Neural progenitor cell (in vitro differentiated cells): Measurements from ENCODE around the gene LDLRAD4. TPM values are rescaled to one million over a fixed set of nuclear protein-coding genes. Genes with fewer than 3 reads are reported as not detected.
"Not testable (repeated sequence)": the region's sequence is repeated elsewhere in the genome, so short reads cannot be mapped to it uniquely, and the experiment has no call there.

Source experiments
- DNase-seq: peaks from one replicate; pipeline ENCODE4 v3.0.0-alpha.2; 2016; ENCODE audit warnings: low spot score
- H2AFZ ChIP-seq: fragments of 200-600 bp; sonication (generic); replicated peaks from 2 replicates; pipeline ENCODE4 v1.6.1; 2016; ENCODE audit warnings: antibody characterized with exemption
- H3F3A ChIP-seq: fragments of 200-600 bp; sonication (generic); 2 replicates; pipeline ENCODE4 v1.6.1; 2016; ENCODE audit warnings: antibody characterized with exemption, low read depth
- H3K27ac ChIP-seq: fragments of 200-600 bp; sonication (generic); 2 replicates; pipeline ENCODE4 v1.5.1; 2016; ENCODE audit warnings: mild to moderate bottlenecking
- H3K27me3 ChIP-seq: fragments of 200-600 bp; sonication (generic); 2 replicates; pipeline ENCODE4 v1.6.1; 2016; ENCODE audit warnings: mild to moderate bottlenecking, moderate library complexity
- H3K36me3 ChIP-seq: fragments of 200-600 bp; sonication (generic); 2 replicates; pipeline ENCODE4 v1.5.1; 2016
- H3K4me1 ChIP-seq: fragments of 200-600 bp; sonication (generic); 2 replicates; pipeline ENCODE4 v1.6.1; 2016; ENCODE audit warnings: mixed run types
- H3K4me2 ChIP-seq: fragments of 200-600 bp; sonication (generic); 2 replicates; pipeline ENCODE4 v1.6.1; 2016
- H3K4me3 ChIP-seq: fragments of 200-600 bp; sonication (generic); 2 replicates; pipeline ENCODE4 v1.5.1; 2016
- H3K79me2 ChIP-seq: fragments of 200-600 bp; sonication (generic); 2 replicates; pipeline ENCODE4 v1.6.1; 2016; ENCODE audit warnings: low read depth
- H3K9ac ChIP-seq: fragments of 200-600 bp; sonication (generic); 2 replicates; pipeline ENCODE4 v1.6.1; 2016
- H3K9me3 ChIP-seq: fragments of 200-600 bp; sonication (generic); 2 replicates; pipeline ENCODE4 v1.5.1; 2016; ENCODE audit warnings: low read depth
- H4K20me1 ChIP-seq: fragments of 200-600 bp; sonication (generic); 2 replicates; pipeline ENCODE4 v1.6.1; 2016; ENCODE audit warnings: low read depth
- H3K27ac Mint-ChIP-seq: 3 replicates; pipeline ENCODE4 v1.8.0; 2021; ENCODE audit warnings: mixed read lengths
- H3K27me3 Mint-ChIP-seq: 2 replicates; pipeline ENCODE4 v1.8.0; 2022; ENCODE audit warnings: low read depth, mild to moderate bottlenecking, inconsistent platforms, moderate library complexity, mixed read lengths; ENCODE audit not compliant: insufficient read depth
- H3K36me3 Mint-ChIP-seq: 3 replicates; pipeline ENCODE4 v1.8.0; 2021; ENCODE audit warnings: mixed read lengths
- H3K4me1 Mint-ChIP-seq: 3 replicates; pipeline ENCODE4 v1.8.0; 2021; ENCODE audit warnings: mixed read lengths
- H3K4me3 Mint-ChIP-seq: 3 replicates; pipeline ENCODE4 v1.8.0; 2021; ENCODE audit warnings: mild to moderate bottlenecking, moderate library complexity, mixed read lengths
- H3K9me3 Mint-ChIP-seq: 3 replicates; pipeline ENCODE4 v1.8.0; 2020; ENCODE audit warnings: mixed read lengths
- CTCF ChIP-seq: fragments of 200-600 bp; sonication (generic); IDR thresholded peaks from 2 replicates; pipeline ENCODE4 v1.5.1; 2017; ENCODE audit warnings: antibody characterized with exemption, mild to moderate bottlenecking
- EZH2 ChIP-seq: fragments of 200-600 bp; sonication (generic); IDR thresholded peaks from 2 replicates; pipeline ENCODE4 v1.6.1; 2017; ENCODE audit warnings: antibody characterized with exemption, mild to moderate bottlenecking, moderate library complexity
- EZH2phosphoT487 ChIP-seq: fragments of 200-600 bp; sonication (generic); IDR thresholded peaks from 2 replicates; pipeline ENCODE4 v1.6.1; 2017; ENCODE audit warnings: antibody characterized with exemption
- total RNA-seq: library from RNA; depleted of rRNA; stranded (reverse); fragments of >200 nt; gene quantifications from 2 replicates; pipeline ENCODE4 v1.2.3, GENCODE V29; 2015; ENCODE audit warnings: low replicate concordance

Gene LDLRAD4
- total RNA-seq, 1 donor from 2014 or later: 0.65 TPM

DNA sequence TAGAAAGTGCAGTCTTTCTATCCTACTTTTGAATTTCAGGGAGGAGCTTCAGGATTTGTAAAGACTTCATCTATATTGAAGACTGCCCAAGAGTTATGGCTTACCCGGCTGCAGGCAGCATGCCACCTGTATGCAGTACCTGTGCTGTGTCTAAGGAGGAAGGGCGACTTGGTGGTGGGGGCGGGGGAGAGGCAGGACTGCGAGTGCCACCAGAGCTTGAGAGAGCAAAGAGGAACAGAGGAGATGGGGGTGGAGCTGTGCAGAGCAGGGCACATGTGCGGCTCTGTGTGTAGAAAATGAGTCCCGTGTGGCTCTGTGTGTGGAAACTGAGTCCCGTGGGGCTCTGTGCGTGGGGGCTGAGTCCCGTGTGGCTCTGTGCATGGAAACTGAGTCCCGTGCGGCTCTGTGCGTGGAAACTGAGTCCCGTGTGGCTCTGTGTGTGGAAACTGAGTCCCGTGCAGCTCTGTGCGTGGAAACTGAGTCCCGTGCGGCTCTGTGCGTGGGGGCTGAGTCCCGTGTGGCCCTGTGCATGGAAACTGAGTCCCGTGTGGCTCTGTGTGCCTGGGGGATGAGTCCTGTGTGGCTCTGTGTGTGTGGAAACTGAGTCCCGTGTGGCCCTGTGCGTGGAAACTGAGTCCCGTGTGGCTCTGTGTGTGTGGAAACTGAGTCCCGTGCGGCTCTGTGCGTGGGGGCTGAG is 43.2 kb downstream of the LDLRAD4 start:
- Mint-ChIP-seq H3K4me3 (no peak overlapping the region), H3K9me3 (no peaks in the 10 kb centered on the region), H3K36me3 (no peaks in the 10 kb centered on the region), H3K27me3 (peaks cover 8% of the 10 kb centered on the region), H3K4me1 (peaks cover 29% of the 10 kb centered on the region), H3K27ac (peak overlapping the region; percentile 57)
- Histone ChIP-seq H3K36me3 (no peaks in the 10 kb centered on the region), H3K4me2 (no peak overlapping the region), H3K79me2 (no peaks in the 10 kb centered on the region), H3K4me3 (no peak overlapping the region), H4K20me1 (no peaks in the 10 kb centered on the region), H3K27ac (no peak overlapping the region), H3K27me3 (no peaks in the 10 kb centered on the region), H3K9ac (no peak overlapping the region), H2AFZ (no peak overlapping the region), H3K9me3 (no peaks in the 10 kb centered on the region), H3F3A (no peaks in the 10 kb centered on the region), H3K4me1 (peaks cover 2% of the 10 kb centered on the region)
- no peak for DNase-seq
- no peak for TF ChIP-seq EZH2
- no peak for TF ChIP-seq CTCF
- no peak for TF ChIP-seq EZH2phosphoT487

GRCh38 chr18:13262358-13262680 is 43.8 kb downstream of the LDLRAD4 start:
- H3K4me3 ChIP-seq, H3K36me3 ChIP-seq, H3K27me3 ChIP-seq, H3F3A ChIP-seq, H3K4me1 ChIP-seq, H3K9me3 ChIP-seq, H3K9me3 Mint-ChIP-seq, H3K9ac ChIP-seq, H3K79me2 ChIP-seq, H2AFZ ChIP-seq, H3K27ac Mint-ChIP-seq, H4K20me1 ChIP-seq, DNase-seq, H3K4me2 ChIP-seq, H3K27ac ChIP-seq, H3K4me3 Mint-ChIP-seq, H3K36me3 Mint-ChIP-seq: not testable (repeated sequence)
- H3K27me3 Mint-ChIP-seq: peaks cover 11% of the 10 kb centered on the region
- peaks cover 29% of the 10 kb centered on the region for H3K4me1 Mint-ChIP-seq

- no peaks in the 10 kb centered on the region for H3K36me3 Mint-ChIP-seq
- Histone ChIP-seq H3F3A (peaks cover 1% of the 10 kb centered on the region), H3K9ac (no peak overlapping the region), H3K27me3 (no peaks in the 10 kb centered on the region), H3K4me3 (no peak overlapping the region), H3K79me2 (no peaks in the 10 kb centered on the region), H3K36me3 (no peaks in the 10 kb centered on the region), H3K4me1 (peaks cover 7% of the 10 kb centered on the region), H2AFZ (no peak overlapping the region), H3K4me2 (no peak overlapping the region), H3K9me3 (no peaks in the 10 kb centered on the region), H4K20me1 (no peaks in the 10 kb centered on the region), H3K27ac (no peak overlapping the region)
- H3K9me3 Mint-ChIP-seq: no peaks in the 10 kb centered on the region
- H3K4me3 Mint-ChIP-seq: no peak overlapping the region
- no peak overlapping the region for H3K27ac Mint-ChIP-seq
- peaks cover 11% of the 10 kb centered on the region for H3K27me3 Mint-ChIP-seq
- TF ChIP-seq EZH2: no peak
- no peak for TF ChIP-seq CTCF
- TF ChIP-seq EZH2phosphoT487: no peak
- H3K4me1 Mint-ChIP-seq: peaks cover 33% of the 10 kb centered on the region
- DNase-seq: no peak
Measured at GRCh38 chr18:13262839-13263691, 44.5 kb downstream of the LDLRAD4 start.
